Activated CD8-positive, alpha-beta memory T cell treated with anti-CD3 and anti-CD28 coated beads, Interleukin-2, amount 50 U/mL, for 1 hour (primary cell): ENCODE results near the gene SYT2.
"Not testable (repeated sequence)": the region's sequence is repeated elsewhere in the genome, so short reads cannot be mapped to it uniquely, and the experiment has no call there.

Source experiments
- DNase-seq: peaks from one replicate; pipeline ENCODE4 v3.0.0-alpha.2; 2020; ENCODE audit errors: extremely low read depth

Gene SYT2

GRCh38 chr1:202624088-202624780 is 86.0 kb downstream of the SYT2 start:
- DNase-seq = no peak

DNA sequence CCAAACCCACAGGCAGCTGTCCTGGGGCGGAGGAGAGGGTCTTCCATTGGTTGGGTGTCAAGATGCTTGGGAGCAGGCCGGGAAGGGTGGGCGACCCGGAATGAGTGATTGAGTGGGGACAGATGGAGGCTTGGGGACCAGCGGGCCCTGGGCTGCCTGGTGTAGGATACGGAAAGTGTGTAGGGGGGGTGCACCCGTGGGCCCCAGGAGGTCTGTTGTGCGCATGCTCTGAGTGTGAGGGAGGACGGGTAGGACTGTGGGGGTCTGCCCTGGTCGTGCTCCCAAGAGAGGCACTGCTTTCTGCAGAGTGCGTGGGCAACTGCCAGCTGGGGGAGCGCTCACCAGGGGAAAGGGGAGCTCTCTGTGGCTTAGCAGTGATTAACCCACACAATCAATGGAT is 86.8 kb downstream of the SYT2 start:
- DNase-seq = not testable (repeated sequence)

DNA sequence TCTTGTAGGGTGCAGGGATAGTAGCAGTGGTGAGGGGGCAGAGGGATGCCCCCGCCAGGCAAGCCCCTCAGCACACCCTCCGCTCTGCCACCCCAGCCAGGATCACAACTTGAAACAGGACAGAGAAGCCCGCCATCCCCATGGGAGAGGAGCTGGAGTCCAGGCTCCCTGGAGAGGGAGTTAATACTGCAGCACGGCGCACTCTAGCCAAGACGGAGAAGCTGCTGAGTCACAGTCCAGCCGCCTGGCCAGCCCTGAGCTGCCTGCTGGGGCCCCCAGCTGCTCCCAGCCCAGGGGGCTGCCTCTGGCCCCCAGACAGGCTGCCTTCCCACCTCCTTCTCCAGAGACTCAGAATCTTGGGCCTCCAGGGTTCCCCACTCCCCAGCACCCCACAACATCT is 87.2 kb downstream of the SYT2 start:
- no peak for DNase-seq

DNA sequence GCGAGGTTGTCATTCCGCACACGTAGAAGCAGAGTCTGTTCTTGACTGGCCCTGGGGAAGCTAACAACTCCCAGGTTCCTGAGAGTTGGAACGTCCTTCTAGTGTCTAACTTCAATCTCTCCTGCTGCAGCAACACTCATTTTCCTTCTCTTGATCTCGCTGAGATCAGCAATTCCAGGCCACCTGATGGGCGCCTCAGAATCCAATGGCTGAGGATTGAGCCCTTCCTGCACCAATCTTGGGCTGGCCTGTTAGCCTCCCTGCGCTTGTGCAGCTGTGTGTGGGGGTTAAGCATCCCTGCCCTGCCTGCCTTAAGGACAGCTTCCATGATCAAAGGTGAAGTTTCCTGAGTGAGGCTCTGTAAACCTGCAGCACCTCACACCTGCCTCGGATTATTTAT is 87.9 kb downstream of the SYT2 start:
- no peak for DNase-seq

- no peak for DNase-seq
These were observed 88.8 kb downstream of the SYT2 start for GRCh38 chr1:202621446-202621845.

DNA sequence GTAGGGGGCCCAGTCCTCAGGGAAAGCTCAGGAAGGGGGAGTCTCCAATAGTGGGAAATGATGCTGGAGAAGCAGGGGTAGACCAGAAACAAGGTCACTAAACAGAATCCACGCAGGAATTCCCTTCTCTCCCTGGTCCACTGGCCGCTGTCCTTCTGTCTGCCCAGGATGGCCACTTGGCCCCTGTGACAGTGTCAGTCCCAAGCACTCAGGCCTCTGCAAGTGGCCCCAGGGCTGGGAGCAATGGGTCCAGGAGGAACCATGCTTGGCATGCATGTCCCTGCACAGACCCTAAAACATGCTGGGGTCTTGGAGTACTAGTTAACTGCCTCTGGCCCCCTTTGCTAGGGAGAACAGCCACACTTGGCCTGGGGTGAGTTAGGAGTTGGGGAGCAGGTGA is 90.2 kb downstream of the SYT2 start:
- DNase-seq = not testable (repeated sequence)

- DNase-seq = no peak
These were observed 90.7 kb downstream of the SYT2 start for GRCh38 chr1:202619505-202619904.

GRCh38 chr1:202619012-202619411 is 91.2 kb downstream of the SYT2 start:
- not testable (repeated sequence) for DNase-seq

DNA sequence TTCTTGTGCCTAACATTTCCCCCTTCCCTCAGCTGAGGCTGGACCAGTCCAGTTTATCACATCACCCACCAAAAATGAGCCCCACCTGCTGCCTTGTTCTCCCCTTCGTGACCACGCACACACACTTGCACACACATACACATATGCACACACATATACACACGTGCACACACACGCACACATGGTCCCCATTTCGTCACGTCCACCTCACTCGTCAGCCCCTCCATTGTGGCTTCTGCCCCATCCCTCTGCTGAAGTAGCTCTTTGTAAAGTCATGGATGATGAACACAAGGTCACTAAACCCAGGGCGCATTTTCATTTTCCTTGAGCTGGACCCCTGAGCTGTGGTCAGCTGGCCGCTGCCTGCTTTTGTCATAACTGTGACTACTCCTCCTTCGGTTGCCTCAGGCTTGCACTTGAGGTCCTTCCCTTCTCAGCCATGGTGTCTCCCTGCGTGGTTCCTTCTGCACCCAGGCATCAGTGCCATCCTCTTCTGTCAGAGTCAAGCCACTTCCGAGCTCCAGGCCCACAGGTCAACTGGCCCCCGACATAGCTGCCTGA is 93.8 kb downstream of the SYT2 start:
- DNase-seq = no peak

DNA sequence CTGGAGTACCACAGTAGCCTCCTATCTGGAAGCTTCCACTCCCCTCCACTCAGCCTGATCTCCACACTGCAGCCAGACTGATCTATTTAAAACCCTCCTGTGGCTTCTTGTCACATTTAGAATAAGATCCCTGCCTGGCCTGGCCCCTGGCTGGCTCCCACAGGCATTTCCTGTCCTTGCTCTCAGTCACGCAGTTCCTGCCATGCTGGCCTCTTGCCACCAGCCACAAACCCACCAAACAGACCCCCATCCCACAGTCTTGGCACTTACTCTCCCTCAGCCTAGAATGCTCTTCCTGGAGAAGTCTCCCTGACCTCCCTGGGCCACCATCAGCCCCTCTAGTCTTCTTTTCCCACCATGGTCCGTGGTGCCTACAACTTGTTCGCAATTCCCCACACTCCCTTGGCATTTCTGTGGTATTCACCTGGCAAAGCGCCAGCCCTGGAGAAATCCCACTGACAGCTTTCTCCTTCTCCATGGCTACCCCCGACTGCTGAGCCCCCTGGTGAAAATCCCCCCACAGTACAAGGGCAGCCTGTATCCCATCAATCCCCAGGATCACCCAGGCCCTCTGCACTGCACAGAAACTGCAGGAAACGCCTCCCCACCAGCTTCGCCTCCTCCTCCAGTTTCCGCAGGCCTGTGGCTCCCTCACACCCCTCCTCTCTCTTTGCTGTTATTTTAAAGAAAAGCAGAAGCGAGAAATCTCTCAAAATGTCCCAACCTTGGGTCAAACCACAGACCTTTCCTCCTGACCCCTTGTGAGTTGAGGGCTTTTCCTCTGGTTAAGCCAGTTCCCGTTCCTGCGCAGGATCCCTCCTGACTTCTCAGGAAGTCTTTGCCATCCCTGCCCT is 94.5 kb downstream of the SYT2 start:
- DNase-seq = no peak

DNA sequence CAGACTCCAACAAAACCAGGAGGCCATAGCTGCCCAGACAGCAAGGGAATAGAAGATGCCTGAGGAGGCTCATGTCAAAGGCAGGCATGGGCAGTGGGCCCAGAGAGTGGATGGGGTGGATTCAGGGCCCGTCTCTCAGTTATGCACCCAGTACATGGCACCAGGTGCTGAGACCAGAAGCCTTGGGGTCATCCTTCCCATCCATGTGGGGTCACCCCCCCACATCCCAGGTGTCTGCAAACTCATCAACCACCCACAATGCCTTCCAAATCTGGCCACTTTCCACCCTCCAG is 95.1 kb downstream of the SYT2 start:
- not testable (repeated sequence) for DNase-seq

DNA sequence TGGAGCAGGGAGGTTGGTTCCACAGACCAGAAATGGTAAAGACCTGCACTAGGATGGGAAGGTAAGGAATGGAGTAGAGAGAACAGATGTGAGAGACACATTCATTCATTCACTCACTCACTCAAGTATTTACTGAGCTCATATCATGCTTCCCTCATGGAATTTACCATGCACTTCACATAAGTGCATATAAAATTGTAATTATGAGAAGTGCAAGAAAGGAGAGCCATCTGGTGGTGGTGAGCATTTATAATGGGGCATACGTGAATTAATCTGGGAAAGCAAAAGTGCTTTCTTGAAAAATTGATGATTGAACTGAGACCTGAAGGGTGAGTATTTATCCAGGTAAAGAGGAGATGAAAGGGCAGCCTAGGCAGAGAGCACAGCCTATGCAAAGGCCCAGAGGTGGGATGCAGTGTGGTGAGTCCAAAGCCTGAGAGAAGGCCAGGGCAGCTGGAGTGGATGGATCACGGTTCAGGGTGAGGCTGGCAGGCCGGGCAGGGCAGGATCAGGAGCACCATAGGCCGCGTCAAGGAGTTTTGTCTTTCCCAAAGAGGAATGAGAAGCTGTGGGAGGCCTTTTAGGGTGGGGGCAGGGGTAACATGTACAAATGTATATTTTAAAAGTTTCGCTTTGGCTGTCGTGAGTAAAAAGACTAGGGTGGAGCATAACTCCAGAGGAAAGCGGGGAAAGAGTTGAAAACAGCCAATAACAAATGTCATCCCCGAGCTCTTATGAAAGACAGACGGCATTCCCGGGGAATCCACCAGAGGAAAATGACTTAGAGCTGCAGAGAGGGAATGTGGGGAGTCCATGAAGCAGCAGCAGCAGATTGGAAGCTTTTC is 95.7 kb downstream of the SYT2 start:
- DNase-seq = not testable (repeated sequence)

DNA sequence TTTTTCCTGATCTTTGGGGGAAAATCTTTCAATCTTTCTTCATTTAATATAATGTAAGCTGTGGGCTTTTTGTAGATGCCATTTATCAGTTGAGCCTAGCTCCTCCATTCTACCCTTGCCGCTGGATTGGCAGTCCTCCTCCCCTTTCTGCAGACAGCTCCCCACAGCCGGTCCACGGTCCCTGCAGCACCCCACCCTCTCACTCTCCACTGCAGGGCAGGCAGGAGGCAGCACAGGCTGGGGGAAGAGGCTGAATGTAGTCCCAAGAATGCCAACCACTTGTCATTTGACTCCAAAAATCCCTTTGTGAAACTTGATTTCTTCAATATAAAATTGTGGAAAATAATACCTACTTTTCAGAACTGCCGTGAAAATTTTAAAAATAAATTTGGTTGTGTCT is 96.7 kb downstream of the SYT2 start:
- no peak for DNase-seq

GRCh38 chr1:202612036-202612435 is 98.2 kb downstream of the SYT2 start:
- DNase-seq = not testable (repeated sequence)

DNA sequence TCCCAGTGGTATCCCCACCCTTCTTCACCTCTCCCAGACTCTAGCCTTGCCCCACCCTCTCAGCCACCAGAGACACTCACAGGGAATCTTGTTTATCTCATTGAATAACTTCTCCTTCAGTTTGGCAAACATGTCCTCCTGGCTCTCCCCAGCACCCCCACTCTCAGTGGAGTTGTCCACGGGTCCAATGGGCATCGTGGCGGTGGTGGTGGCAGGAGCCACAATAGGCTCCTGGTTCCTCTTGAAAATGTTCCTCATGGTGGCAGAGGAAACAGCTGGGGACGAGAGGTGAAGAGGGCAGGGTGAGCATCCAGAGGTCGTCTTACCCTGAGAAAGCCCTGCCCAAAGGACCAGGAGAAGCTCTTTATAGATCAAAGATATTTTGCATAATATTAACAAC is 104.7 kb downstream of the SYT2 start:
- DNase-seq = no peak

- no peak for DNase-seq
These were observed 106.8 kb downstream of the SYT2 start for GRCh38 chr1:202603435-202603834.

DNA sequence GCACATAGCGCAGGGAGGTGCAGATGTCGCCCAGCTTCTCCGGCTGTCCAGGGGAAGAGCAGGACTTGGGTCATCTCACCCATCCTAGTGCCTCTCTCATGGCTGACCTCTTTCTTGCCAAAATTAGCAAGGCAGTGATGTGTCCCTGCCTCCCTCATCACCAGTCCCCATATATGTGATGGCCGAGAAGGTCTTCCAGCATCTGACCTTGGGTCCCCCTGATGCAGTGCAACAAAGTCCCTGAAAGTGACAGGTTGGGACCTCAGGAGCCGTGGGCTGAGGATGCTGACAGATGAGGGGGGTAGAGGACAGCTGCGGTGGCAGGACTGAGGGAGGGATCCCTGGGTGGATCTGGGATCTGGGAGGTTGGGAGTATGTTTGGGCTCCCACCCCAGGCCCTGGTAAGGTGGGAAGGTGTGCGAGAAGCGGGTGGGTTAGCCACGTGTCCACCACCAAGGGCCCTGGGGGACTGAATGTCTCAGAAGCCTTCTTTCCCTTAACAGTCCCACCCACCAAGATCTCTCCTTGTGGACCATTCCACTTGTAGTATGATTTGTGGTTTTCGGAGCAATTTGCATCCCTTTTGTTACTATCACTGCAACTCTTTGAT is 109.7 kb downstream of the SYT2 start:
- DNase-seq = no peak

DNA sequence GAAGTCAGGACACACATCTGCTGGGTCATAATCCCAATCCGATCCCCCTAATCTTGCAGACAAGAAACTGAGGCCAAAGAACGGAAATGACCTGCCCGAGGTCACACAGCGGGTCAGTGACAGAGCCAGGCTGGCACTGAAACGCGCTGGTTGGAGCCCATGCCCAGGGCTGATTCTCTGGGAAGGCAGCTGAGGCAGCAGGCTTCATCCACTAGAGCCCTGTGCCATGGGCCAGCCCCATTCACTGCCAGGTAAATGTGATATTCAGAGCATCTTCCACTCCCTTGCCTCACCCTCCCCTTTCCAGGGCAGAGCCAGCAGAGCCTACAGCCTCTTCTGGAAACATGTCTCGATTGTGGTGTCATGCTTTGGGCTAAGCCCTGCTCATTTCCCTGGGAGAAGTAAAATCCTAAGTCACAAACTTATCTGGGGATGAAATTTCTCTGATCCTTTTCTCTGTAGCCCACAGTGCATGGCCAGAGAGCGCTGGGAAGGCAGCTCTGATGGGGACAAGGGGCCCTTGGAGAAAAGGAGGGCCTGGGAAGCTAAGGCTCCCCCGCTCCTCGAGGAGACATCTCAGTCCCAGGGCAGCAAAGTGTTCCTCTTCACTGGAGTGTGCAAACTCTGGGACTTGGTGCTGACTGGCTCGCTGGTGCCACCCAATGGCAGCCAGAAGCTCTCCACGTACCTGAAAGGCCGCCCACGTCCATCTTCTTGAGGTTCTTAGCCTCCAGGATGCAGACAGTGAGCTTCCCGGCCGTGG is 110.4 kb downstream of the SYT2 start:
- no peak for DNase-seq

GRCh38 chr1:202597090-202597761 is 113.0 kb downstream of the SYT2 start:
- no peak for DNase-seq

DNA sequence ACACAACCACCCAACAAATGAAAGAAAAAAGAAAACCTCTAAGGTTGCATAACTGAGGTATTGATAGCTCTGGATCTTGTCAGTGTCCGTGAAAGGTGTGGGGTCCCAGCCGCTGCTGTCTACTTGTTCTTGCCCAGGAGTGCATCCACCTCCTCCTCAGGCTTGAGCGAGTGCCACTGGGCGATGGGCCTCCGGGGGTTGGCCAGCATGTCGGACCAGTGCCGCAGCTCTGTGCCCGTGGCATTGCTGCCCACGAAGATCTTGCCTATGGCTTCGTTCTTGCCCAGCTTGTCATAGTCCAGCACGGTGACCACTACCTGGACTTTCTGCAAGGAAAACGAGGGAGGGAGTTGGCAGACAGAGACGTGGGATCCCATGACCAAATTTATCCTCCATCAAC is 113.6 kb downstream of the SYT2 start:
- DNase-seq = no peak
